ENCODE measurements around the gene NRXN3. TPM values are rescaled to one million over a fixed set of nuclear protein-coding genes. Genes with fewer than 3 reads are reported as not detected.

The NRXN3 gene
- total and polyA plus RNA-seq, 2 experiments from 2014 or later = 5.7 to 7.1 TPM

- H3K27me3 ChIP-seq = no peaks in the 10 kb centered on the region
- WGBS (ENCODE audit: low lambda C conversion rate, missing lambda C conversion rate) = 91% methylated on average over 1 of the region's 1 CpG
Observed at GRCh38 chr14:79544698-79545070, 1374.5 kb downstream of the NRXN3 start.

GRCh38 chr14:79548836-79549235 lies 1378.7 kb downstream of the NRXN3 start:
- no peak overlapping the region for H2AFZ ChIP-seq
- H3K9me3 ChIP-seq (ENCODE audit: low read depth) = no peaks in the 10 kb centered on the region
- no peaks in the 10 kb centered on the region for H3K36me3 ChIP-seq (replicated peaks; ENCODE audit: insufficient read depth, low read depth)
- H3K4me2 ChIP-seq = no peak overlapping the region
- no peaks in the 10 kb centered on the region for H3K9me2 ChIP-seq (replicated peaks; ENCODE audit: insufficient read depth)
- no peak overlapping the region for H3K4me3 ChIP-seq
- TF ChIP-seq CTCF (IDR thresholded peaks at IDR 0.05; ENCODE audit: poor library complexity) = no peak
- no peak for TF ChIP-seq EZH2phosphoT487 (IDR thresholded peaks at IDR 0.05; ENCODE audit: low read depth, severe bottlenecking, unreplicated experiment)
- no peak for TF ChIP-seq EZH2 (IDR thresholded peaks at IDR 0.05; ENCODE audit: borderline replicate concordance)
- no peaks in the 10 kb centered on the region for H3K79me2 ChIP-seq
- 71% methylated on average over 1 of the region's 1 CpG for WGBS (ENCODE audit: low lambda C conversion rate, missing lambda C conversion rate)
- H4K20me1 ChIP-seq (ENCODE audit: insufficient read depth, poor library complexity, severe bottlenecking) = no peaks in the 10 kb centered on the region
- H3K27me3 ChIP-seq = no peaks in the 10 kb centered on the region
- H3K4me1 ChIP-seq (ENCODE audit: insufficient read depth) = peaks cover 12% of the 10 kb centered on the region
- H3K27ac ChIP-seq = no peak overlapping the region
- no peak for DNase-seq (ENCODE audit: low spot score)

More at GRCh38 chr14:79544698-79545070, 1374.5 kb downstream of the NRXN3 start:
- H2AFZ ChIP-seq = no peak overlapping the region
- H3K27ac ChIP-seq = no peak overlapping the region
- no peak for DNase-seq (ENCODE audit: low spot score)
- H3K4me2 ChIP-seq = no peak overlapping the region
- no peaks in the 10 kb centered on the region for H3K4me1 ChIP-seq (ENCODE audit: insufficient read depth)
- no peaks in the 10 kb centered on the region for H3K9me2 ChIP-seq (replicated peaks; ENCODE audit: insufficient read depth)
- no peaks in the 10 kb centered on the region for H3K9me3 ChIP-seq (ENCODE audit: low read depth)
- H3K79me2 ChIP-seq = no peaks in the 10 kb centered on the region
- no peaks in the 10 kb centered on the region for H4K20me1 ChIP-seq (ENCODE audit: insufficient read depth, poor library complexity, severe bottlenecking)
- H3K36me3 ChIP-seq (replicated peaks; ENCODE audit: insufficient read depth, low read depth) = no peaks in the 10 kb centered on the region
- no peak overlapping the region for H3K4me3 ChIP-seq
- TF ChIP-seq CTCF (IDR thresholded peaks at IDR 0.05; ENCODE audit: poor library complexity) (no peak), EZH2phosphoT487 (IDR thresholded peaks at IDR 0.05; ENCODE audit: low read depth, severe bottlenecking, unreplicated experiment) (no peak), EZH2 (IDR thresholded peaks at IDR 0.05; ENCODE audit: borderline replicate concordance) (no peak)

GRCh38 chr14:79549515-79549914 lies 1379.3 kb downstream of the NRXN3 start:
- Histone ChIP-seq H3K4me3 (no peak overlapping the region), H3K27ac (no peak overlapping the region), H4K20me1 (ENCODE audit: insufficient read depth, poor library complexity, severe bottlenecking) (no peaks in the 10 kb centered on the region), H2AFZ (no peak overlapping the region), H3K9me3 (ENCODE audit: low read depth) (no peaks in the 10 kb centered on the region), H3K9me2 (replicated peaks; ENCODE audit: insufficient read depth) (no peaks in the 10 kb centered on the region), H3K36me3 (replicated peaks; ENCODE audit: insufficient read depth, low read depth) (no peaks in the 10 kb centered on the region), H3K79me2 (no peaks in the 10 kb centered on the region), H3K27me3 (no peaks in the 10 kb centered on the region), H3K4me2 (no peak overlapping the region), H3K4me1 (ENCODE audit: insufficient read depth) (peaks cover 12% of the 10 kb centered on the region)
- DNase-seq (ENCODE audit: low spot score) = no peak
- 90% methylated on average over 5 of the region's 5 CpGs for WGBS (ENCODE audit: low lambda C conversion rate, missing lambda C conversion rate)
- TF ChIP-seq EZH2 (IDR thresholded peaks at IDR 0.05; ENCODE audit: borderline replicate concordance) (no peak), CTCF (IDR thresholded peaks at IDR 0.05; ENCODE audit: poor library complexity) (no peak), EZH2phosphoT487 (IDR thresholded peaks at IDR 0.05; ENCODE audit: low read depth, severe bottlenecking, unreplicated experiment) (no peak)

- no peak overlapping the region for H3K4me2 ChIP-seq
- no peak for TF ChIP-seq CTCF (IDR thresholded peaks at IDR 0.05; ENCODE audit: poor library complexity)
- TF ChIP-seq EZH2phosphoT487 (IDR thresholded peaks at IDR 0.05; ENCODE audit: low read depth, severe bottlenecking, unreplicated experiment) = no peak
- no peak for TF ChIP-seq EZH2 (IDR thresholded peaks at IDR 0.05; ENCODE audit: borderline replicate concordance)
- no peak overlapping the region for H2AFZ ChIP-seq
- no peaks in the 10 kb centered on the region for H3K9me3 ChIP-seq (ENCODE audit: low read depth)
- no peaks in the 10 kb centered on the region for H4K20me1 ChIP-seq (ENCODE audit: insufficient read depth, poor library complexity, severe bottlenecking)
- no peaks in the 10 kb centered on the region for H3K36me3 ChIP-seq (replicated peaks; ENCODE audit: insufficient read depth, low read depth)
- peak; percentile 9 for DNase-seq (ENCODE audit: low spot score)
- H3K79me2 ChIP-seq = no peaks in the 10 kb centered on the region
- peaks cover 12% of the 10 kb centered on the region for H3K4me1 ChIP-seq (ENCODE audit: insufficient read depth)
- H3K4me3 ChIP-seq = no peak overlapping the region
- no peaks in the 10 kb centered on the region for H3K27me3 ChIP-seq
- peak overlapping the region; percentile 52 for H3K27ac ChIP-seq
- H3K9me2 ChIP-seq (replicated peaks; ENCODE audit: insufficient read depth) = no peaks in the 10 kb centered on the region
- 69% methylated on average over 4 of the region's 4 CpGs for WGBS (ENCODE audit: low lambda C conversion rate, missing lambda C conversion rate)
Observed at GRCh38 chr14:79551523-79551922, 1381.3 kb downstream of the NRXN3 start.
